ENCODE data around the gene ELANE.
"Not testable (repeated sequence)": the region's sequence is repeated elsewhere in the genome, so short reads cannot be mapped to it uniquely, and the experiment has no call there.

ELANE gene

DNA sequence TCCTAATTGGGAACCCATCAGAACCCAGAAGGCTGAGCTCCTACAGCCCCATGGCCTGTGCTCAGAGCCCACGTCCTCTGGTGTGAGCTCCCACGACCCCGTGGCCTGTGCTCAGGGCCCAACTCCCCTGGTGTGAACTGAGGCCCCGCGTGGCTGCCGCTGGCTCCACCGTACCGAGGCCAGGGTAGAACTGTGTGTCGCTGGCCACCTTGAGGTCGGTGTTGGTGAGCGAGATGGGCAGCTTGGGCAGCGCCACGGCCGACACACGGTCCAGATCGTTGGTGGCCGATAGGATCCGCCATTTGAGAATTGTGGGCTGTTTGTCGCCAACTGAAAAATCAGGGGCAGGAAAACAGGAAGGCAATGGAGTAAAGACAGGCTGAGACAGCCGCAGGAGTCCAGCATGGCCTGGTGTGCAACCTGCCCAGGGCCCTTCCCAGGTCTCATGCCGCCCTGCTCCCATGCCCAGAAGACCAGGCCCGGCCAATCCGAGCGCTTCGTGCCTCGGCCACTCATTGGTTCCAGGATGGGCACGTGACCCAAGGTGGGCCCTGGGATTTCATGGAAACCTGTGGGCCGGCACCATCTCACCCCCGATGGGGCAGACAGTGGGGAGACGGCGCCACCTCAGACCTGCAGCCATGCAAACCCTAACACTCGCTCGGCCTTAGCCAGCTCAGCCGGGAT lies 29.4 kb downstream of the ELANE start:
- no peak for DNase-seq

DNA sequence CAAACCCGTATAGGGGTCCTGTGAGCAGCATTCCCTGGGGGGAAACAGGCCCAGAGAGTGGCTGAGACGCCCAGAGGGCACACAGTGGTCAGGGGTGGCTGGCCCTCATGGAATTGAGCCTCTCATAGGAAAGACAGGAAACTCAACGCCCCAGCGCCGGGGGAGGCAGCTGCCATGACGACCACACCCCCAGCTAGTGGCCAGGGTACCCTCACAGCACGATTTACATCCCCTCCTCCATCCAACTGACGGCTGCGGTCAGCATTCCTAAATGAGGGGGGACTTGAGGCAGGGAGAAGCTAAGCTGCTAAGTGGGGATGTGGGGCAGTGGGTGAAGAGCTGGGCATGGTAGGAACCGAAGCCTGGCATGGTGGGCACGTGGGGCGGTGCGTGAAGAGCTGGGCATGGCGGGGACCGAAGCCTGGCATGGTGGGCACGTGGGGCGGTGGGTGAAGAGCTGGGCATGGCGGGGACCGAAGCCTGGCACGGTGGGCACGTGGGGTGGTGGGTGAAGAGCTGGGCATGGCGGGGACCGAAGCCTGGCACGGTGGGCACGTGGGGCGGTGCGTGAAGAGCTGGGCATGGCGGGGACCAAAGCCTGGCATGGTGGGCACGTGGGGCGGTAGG lies 30.9 kb downstream of the ELANE start:
- no peak for DNase-seq

DNA sequence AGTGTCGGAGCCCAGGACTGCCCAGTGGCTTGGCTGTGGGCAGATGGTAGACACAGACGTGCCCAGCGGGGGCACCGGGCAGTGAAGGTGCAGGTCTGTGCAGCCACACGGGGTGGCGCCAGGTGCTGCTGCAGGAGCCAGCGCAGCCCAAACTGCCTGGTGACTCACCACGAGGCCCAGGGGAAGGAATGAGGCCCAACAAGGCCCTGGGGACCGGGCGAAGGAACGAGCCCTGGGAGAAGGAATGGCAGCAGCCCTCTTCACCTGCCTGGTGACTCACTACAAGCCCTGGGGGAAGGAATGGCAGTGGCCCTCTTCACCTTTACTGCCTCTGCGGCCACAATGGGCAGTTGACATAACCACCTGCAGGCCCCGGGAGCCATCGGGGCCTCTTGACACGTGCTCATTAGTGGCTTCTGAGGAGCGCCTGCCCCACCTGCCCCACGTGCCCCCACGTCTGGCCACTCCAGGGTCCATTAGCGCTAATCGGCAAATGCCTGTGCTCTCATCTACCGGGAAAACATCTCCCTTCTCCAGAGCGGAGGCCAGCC lies 31.6 kb downstream of the ELANE start:
- no peak for DNase-seq

DNA sequence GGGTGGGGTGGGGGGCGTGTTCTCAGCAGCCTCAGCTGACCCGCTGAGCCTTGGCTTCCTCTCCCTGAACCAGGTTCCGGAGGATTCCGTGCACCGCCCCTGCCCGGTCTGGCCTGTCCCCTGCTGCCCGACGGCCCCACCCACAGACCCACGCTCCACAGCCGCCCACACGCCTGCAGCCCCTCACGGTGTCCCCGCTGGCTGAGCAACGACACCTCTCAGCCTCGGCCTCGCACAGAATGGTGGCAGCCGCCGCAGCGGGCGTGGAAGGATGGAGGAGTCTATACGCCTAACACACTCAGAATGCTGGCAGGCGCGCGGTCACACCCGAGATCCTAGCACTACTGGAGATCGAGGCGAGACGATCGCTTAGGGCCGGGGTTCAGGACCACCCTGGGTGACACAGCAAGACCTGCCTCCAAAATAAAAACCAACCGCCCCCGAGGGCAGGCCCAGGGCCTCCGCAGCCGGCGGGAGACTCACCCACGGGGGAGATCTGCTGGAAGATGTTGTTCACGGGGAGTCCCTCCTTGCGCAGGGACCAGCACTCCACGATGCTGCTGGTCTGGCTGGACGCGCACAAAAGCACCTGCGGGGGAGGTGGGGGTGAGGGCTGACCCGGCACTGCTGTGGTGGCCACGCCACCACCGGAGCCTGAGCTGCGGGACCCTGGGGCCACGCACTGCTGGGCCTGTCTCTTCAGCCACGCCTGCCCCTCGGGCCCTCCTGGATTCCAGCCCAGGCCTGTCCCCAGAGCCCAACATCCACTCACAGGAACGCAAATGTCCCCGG lies 32.5 kb downstream of the ELANE start:
- DNase-seq: no peak

DNA sequence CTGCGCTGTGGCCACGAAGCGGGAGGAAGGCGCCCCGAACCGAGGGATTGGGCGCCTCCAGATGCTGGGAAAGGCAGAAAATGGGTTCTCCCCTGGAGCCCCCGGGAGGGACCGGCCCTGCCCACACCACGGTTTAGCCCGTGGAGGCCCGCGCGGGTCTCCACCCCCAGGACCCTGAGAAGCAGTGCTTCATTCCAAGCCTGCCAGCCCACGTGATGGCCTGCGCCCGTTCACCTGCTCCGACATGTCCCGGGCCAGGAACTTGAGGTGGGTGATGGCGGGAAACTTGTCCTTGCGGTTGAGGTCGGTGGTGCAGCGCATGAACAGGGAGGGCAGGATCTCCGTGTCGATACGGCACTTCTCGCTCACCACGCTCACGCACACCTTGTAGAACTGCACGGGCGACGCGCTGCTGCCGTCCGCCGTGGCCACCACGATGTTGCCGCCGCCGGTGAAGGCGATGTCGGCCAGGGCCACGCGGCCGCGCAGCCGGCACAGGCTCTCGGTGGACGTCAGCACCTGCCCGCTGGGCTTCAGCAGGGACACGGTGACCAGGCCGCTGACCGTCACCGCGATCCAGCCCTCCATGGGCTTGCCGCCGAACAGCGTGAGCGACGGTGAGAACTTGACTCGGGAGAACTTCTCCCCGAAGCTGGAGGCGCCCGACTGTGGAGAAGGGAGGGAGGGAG lies 33.6 kb downstream of the ELANE start:
- DNase-seq: no peak

DNA sequence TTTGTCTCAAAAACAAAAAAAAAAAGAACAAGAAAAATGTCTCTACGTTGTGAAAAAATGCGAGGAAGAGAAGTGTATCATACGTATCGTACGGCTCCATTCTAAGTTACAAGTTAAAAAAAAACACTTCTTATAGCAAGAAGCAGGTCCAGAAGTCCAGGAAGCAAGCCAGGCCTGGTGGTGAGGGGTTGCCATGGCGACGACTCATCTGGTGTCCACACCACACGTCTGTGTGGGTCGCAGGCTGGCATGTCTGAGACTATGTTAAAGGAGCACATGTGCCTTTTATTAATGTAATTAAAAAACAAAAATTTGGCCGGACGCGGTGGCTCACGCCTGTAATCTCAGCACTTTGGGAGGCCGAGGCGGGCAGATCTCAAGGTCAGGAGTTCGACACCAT lies 35.0 kb downstream of the ELANE start:
- DNase-seq: no peak

DNA sequence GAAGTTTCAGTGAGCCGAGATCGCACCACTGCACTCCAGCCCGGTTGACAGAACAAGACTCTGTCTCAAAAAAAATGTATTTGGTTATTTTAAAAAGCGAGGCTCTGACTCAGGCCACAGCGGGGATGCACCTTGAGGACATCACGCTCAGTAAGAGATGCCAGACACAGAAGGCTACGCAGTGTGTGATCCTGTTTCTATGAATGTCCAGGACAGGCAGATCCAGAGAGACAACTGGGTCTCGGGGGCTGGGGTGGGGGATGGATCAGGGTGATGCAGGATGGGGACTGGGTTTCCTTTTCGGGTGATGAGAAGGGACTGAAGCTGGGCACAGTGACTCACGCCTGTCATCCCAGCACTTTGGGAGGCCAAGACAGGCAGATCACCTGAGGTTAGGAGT lies 35.5 kb downstream of the ELANE start:
- no peak for DNase-seq

DNA sequence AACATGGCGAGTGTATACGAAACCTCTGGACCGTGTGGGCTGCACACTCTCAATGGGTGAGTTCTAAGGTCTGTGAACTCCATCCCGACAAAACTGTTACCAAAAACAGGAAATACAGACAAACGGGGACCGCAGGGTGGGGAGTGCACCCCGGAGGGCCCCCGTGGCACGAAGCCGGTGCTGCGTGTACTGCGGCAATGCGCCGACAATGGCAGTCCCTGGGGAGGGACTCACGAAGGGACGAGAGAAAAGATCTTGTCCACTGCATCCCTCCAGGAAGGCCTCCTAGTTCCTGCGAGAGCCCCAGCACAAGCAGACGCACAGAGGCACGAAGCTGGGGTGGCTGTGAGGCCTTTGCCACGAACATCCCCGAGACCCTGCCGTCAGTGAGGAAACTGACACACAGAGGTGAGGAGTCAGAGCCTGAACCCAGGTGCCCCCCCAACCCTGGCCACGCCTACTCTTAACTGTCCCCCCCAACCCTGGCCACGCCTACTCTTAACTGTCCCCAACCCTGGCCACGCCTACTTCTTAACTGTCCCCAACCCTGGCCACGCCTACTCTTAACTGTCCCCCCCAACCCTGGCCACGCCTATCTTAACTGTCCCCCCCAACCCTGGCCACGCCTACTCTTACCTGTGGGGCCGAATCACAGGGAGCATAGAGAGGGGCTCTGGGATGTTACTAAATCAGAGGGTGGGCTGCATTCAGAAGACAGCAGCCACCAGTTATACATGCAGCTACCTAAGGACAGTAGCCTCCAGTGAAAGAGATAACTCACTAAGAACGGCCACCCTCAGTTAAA lies 36.7 kb downstream of the ELANE start:
- DNase-seq: no peak

DNA sequence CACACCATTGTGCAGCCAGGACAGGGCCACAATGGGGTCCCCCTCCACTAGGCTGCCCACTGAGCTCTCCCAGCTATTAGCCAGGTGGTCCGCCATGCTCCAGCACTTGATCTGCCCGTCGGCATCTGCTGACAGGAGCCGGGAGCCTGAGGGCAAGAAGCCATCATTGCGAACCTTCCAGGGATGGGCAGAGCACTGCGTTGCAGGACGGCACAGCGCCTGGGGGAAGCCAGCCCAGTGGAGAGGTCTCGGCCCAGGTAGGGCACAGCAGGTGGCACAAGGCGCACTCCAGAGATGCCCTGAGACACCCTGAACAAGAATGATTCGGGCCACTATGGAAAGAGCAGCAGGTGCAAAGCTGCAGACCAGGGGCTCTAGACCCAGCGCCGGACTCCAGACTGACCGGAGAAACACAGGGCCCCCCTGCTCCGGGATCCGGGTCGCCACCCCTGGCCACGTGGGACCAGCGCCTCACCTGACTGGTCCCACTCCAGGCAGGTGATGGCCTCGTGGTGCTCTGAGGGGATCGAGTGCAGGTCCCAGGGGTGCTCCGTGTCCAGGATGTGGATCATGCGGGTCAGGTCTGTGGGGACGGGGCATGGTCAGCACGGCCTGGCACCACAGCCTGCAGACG lies 37.7 kb downstream of the ELANE start:
- DNase-seq: no peak

DNA sequence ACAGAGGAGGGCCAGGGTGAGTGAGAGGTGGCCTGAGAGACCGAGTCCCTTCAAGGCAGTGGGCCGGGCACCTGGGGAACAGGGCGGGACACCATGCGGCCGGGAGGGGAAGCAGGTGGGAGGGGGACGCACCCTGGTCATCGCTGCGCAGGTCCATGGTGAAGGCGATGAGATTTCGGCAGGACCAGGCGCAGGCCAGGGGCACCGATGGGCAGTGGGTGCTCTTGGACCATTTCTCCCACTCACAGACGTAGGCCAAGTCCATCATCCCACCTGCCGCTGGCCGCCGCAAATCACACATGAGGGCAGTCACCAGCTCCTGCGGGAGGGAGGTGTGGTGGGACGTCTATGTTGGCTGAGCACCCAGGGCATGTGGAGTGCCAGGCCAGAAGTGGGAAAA lies 38.7 kb downstream of the ELANE start:
- DNase-seq: no peak

DNA sequence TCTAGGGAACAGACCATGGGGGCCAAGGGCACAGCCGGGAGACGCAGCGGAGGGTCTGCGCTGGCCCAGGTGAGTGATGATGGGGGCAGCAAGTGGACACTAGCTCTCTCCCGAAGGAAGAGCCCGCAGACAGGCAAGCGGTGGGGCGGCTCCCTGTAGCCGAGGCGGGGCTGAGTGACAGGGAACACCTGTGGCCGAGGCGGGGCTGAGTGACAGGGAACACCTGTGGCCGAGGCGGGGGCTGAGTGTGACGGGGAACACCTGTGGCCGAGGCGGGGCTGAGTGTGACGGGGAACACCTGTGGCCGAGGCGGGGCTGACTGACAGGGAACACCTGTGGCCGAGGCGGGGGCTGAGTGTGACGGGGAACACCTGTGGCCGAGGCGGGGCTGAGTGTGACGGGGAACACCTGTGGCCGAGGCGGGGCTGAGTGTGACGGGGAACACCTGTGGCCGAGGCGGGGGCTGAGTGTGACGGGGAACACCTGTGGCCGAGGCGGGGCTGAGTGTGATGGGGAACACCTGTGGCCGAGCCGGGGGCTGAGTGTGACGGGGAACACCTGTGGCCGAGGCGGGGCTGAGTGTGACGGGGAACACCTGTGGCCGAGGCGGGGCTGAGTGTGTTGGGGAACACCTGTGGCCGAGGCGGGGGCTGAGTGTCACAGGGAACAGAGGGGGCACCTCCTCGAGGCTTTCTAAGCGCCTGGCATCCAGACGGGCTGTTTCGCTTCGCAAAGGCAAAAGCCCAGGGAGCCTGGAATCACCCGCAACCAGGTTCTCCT lies 39.5 kb downstream of the ELANE start:
- DNase-seq: not testable (repeated sequence)

DNA sequence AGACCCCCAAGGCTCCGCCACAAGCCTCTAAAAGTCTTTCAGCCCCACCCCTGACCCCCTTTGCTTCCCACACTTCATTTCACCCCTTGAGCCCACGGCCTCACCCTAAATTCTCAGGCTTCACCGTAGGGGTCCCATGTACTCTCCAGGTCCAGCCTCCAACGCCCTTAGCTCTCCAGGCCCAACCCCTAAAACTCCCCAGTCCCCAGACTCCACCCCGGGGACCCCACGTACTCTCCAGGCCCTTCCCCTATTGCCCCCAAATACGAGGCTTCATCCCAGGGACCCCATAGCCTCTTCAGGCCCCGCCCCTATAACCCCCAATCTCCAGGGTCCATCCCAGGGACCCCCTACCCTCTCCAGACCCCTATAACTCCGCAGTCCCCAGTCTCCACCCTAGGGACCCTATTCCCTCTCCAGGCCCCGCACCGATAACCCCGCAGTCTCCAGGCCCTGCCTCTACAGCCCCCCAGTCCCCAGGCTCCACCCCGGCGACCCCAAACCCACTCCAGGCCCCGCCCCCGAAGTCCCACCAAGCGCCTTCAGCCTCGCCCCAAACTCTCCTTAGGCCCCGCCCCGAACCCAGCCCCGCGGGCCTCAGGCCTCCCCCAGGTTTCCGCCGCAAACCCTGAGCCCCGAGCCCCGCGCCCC lies 40.3 kb downstream of the ELANE start:
- DNase-seq: no peak

DNA sequence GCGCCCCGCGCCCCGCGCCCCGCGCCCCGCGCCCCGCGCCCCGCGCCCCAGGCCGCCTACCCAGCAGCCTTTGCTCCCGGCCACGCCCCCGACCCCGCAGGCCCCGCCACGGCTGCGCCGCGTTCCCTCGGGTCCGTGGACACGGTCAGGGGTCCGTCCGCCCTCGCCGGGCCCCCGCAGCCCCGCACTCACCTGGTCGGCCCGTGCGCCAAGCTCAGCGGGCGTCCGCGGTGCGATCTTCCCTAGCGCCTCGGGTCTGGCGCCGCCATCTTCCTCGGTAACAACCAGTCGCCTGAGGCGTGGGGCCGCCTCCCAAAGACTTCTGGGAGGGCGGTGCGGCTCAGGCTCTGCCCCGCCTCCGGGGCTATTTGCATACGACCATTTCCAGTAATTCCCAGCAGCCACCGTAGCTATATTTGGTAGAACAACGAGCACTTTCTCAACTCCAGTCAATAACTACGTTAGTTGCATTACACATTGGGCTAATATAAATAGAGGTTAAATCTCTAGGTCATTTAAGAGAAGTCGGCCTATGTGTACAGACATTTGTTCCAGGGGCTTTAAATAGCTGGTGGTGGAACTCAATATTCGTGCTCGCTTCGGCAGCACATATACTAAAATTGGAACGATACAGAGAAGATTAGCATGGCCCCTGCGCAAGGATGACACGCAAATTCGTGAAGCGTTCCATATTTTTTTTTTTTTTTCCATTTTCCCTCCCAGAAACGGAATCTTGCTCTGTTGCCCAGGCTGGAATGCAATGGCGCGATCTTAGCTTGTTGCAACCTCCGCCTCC lies 41.0 kb downstream of the ELANE start, which contains the start of the genes MED16 and RNU6-9:
MED16 (minus strand) TSS at position 294 of the 796 bp plus-strand sequence. CDS start 2,056 bp downstream, outside the sequence.
RNU6-9 (plus strand) TSS at position 591 of the 796 bp plus-strand sequence.
- peak; percentile 94 for DNase-seq

DNA sequence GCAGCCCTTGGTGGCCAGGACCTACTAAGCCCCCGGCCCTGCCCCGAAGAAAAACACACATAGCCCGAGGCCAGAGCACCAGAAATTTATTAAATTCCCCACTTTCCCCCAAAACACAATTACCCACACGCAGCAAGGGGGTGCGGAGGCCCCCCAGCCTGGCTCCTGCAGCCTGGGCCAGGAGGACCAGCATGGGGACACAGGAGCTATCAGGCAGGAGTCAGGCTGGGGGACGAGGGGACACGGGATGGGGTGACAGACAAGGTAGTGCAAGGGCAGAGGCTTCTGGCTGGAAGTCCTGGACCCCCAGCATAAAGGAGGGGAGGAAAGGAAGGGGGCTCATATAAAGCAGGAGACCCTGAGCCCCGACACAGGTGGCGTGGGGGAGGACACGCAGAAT lies 44.3 kb downstream of the ELANE start:
- DNase-seq: no peak

DNA sequence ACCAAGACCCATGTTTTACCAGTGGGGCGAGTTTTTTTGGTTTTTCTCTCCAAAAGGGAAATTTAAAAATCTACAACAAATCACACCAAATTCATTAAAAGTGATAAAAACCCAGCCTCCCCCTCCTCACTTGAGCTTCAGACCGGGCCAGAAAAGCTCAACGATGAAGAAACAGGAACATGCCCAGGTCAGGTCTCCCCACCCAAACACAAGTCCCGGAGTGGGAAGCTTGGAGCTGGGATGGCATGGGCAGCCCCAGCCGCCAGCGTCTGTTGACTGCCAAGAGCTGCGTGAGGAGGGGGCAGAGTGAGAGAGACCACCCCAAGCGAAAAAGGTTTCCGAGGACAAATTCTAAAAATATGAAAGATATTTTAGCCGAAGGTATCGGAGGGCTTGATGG lies 44.9 kb downstream of the ELANE start:
- DNase-seq: no peak

DNA sequence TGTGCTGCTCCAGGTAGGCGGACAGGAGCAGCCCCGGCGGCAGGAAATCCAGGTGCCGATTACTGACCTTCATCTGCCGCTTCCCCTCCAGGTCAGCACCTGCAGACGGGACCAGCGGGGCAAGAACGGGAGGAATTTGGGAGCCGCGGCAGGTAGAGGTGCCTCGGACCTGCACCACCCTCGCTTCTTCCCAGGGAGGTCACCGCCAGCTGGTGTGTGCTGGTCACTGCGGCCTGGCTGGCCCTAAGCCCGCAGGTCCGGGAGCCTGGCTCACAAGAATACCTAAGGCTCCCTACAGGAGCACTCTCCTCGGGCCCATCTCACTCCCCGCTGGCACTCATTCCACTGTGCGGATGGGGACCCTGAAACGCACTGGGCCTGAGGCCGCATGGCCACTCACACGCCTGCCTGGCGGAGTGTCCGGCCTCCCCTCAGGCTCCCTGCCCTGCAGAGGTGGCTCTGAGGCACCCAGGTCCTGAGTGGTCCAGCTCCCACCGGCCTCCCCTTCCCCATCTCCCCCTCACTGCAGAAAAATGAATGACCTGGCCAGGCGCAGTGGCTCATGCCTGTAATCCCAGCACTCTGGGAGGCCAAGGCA lies 45.4 kb downstream of the ELANE start:
- DNase-seq: no peak

DNA sequence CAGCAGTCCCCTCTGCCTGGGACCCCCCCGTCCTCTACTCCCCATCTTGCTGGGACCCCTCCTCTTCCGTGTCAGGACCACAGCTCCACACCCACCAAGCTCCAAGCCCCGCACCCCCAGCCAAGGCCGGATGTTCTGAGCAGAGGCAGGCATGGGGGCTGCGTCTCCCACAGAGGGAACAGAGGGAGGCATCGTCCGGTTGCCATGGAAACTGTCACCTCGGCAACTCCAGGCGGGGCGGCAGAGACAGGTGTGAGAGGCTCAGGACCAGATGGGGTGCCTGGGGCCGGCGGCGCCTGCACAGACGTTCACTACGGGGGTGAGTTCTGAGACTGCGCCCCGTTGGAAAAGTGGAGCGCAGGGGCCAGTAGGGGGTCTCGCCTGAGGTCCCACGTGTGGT lies 46.6 kb downstream of the ELANE start:
- no peak for DNase-seq

DNA sequence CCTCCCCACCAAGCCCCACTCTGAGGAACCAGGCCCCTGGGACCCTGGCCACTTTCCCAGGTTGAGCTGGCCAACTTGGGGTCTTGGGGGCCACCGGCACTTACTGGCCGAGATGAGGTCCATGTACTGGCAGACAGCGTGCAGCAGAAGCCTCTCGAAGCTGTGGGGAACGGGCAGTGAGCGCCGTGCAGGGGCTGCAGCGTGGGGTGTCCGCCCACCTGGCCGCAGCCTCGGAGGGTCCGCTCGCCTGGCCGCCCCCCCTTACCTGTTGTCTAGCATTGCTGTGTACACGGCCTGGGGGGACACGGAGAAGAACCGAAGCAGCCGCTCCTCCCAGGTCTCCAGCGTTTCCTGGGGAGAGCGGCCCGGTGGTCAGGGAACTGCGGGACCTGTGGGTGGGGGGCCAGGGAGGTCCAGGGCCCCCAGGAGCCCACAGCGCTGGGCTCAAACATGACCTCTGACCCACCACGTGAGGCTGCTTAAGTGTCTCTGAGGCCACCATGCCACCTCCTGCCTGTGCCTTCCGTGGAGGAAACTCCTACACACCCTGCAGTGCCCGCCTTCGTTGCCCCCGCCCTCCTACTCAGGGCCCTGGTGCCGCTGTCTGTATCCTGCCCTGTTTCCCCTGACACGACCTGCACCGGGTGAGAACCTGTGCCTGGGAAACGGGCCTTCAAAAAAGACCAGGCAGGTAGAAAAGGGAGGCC lies 47.4 kb downstream of the ELANE start:
- no peak for DNase-seq

DNA sequence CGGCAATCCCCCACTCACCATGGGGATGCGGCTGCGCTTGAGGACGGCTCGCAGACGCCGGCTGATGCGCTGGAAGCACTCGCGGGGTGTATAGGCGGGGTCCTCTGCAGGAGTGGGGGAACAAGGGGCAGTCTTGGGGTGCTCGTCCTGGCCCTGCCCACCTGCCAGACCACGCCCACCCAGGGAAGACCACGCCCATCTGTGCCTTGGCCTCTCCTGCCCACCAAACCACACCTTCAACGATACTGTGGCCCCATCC lies 47.9 kb downstream of the ELANE start:
- DNase-seq: no peak

Data from CD4-positive, alpha-beta T cell treated with Interleukin-10 for 1 hour (primary cell).